ENCODE results near the gene TPPP2. TPM values are rescaled to one million over a fixed set of nuclear protein-coding genes. Genes with fewer than 3 reads are reported as not detected.
A peak's percentile ranks its signal among the peaks of the same experiment; 100 is the strongest.

The TPPP2 gene
- total and polyA plus RNA-seq, 9 of the 15 experiments (the other 6 are each of a cell fraction or from before 2014, with no cell fraction given), result 0.18 TPM; not detected in 8

DNA sequence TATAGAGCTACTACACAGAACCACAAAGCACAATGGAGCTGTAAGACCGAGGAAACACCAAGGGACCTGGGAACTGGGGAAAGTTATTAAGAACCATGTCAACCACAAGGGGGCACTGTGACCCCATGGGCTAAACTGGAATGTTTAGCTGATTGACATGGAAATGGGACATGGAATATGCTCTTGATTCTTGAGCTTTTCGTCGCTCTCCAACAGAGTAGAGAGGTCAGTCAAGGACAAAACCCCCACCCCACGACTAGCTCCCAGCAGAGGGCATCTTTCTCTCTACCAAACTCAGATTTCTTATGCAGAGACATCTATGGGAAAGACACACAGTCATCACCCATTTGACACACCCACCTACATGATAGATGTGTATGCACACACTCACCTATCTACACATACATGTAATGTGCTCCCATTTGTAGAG lies 15.2 kb upstream of the TPPP2 start (continued):
- TF ChIP-seq, protein P1, sequence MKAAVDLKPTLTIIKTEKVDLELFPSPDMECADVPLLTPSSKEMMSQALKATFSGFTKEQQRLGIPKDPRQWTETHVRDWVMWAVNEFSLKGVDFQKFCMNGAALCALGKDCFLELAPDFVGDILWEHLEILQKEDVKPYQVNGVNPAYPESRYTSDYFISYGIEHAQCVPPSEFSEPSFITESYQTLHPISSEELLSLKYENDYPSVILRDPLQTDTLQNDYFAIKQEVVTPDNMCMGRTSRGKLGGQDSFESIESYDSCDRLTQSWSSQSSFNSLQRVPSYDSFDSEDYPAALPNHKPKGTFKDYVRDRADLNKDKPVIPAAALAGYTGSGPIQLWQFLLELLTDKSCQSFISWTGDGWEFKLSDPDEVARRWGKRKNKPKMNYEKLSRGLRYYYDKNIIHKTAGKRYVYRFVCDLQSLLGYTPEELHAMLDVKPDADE (conservative IDR thresholded peaks at IDR 0.05; ENCODE audit: control insufficient read depth, low read depth, low read length), result no peak
- TF ChIP-seq NFE2 (IDR thresholded peaks at IDR 0.05; ENCODE audit: low read depth), result no peak
- TF ChIP-seq RAD21 (CRISPR knock-in tag; conservative IDR thresholded peaks at IDR 0.05 in 1 of 2, IDR thresholded peaks at IDR 0.05 in 1 of 2), result peak; percentile 92 to 96
- no peak for TF ChIP-seq YY1 (IDR thresholded peaks at IDR 0.05; ENCODE audit: borderline replicate concordance in 1 of 3, control insufficient read depth in 1 of 3, extremely low read depth in 1 of 3, insufficient read depth in 3 of 3, insufficient read length in 1 of 3, insufficient replicate concordance in 2 of 3, low read depth in 1 of 3, low read length in 2 of 3)
- TF ChIP-seq ZNF668 (CRISPR knock-in tag; IDR thresholded peaks at IDR 0.05), result no peak
- no peak for TF ChIP-seq ZNF696 (CRISPR knock-in tag; conservative IDR thresholded peaks at IDR 0.05)
- TF ChIP-seq, protein P2, sequence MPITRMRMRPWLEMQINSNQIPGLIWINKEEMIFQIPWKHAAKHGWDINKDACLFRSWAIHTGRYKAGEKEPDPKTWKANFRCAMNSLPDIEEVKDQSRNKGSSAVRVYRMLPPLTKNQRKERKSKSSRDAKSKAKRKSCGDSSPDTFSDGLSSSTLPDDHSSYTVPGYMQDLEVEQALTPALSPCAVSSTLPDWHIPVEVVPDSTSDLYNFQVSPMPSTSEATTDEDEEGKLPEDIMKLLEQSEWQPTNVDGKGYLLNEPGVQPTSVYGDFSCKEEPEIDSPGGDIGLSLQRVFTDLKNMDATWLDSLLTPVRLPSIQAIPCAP (CRISPR knock-in tag; IDR thresholded peaks at IDR 0.05; ENCODE audit: borderline replicate concordance), result no peak
- 0 out of 2 replicates have a peak, but pooled peaks have one; percentile 3 for TF ChIP-seq CBFA2T3 (IDR thresholded peaks at IDR 0.05)
- TF ChIP-seq ZNF830 (CRISPR knock-in tag; IDR thresholded peaks at IDR 0.05), result no peak
- TF ChIP-seq EGR1 (conservative IDR thresholded peaks at IDR 0.05), result no peak
- TF ChIP-seq SOX6 (IDR thresholded peaks at IDR 0.05), result 0 out of 2 replicates have a peak, but pooled peaks have one; percentile 16
- TF ChIP-seq STAT5B (CRISPR knock-in tag; IDR thresholded peaks at IDR 0.05), result no peak
- no peak for TF ChIP-seq NCOA2 (IDR thresholded peaks at IDR 0.05; ENCODE audit: partially characterized antibody in 2 of 2)
- no peak for TF ChIP-seq ZNF436 (CRISPR knock-in tag; IDR thresholded peaks at IDR 0.05)
- no peak for TF ChIP-seq HDAC8 (tag; IDR thresholded peaks at IDR 0.05)
- no peak for TF ChIP-seq ZNF586 (CRISPR knock-in tag; conservative IDR thresholded peaks at IDR 0.05)
- TF ChIP-seq, protein P3, sequence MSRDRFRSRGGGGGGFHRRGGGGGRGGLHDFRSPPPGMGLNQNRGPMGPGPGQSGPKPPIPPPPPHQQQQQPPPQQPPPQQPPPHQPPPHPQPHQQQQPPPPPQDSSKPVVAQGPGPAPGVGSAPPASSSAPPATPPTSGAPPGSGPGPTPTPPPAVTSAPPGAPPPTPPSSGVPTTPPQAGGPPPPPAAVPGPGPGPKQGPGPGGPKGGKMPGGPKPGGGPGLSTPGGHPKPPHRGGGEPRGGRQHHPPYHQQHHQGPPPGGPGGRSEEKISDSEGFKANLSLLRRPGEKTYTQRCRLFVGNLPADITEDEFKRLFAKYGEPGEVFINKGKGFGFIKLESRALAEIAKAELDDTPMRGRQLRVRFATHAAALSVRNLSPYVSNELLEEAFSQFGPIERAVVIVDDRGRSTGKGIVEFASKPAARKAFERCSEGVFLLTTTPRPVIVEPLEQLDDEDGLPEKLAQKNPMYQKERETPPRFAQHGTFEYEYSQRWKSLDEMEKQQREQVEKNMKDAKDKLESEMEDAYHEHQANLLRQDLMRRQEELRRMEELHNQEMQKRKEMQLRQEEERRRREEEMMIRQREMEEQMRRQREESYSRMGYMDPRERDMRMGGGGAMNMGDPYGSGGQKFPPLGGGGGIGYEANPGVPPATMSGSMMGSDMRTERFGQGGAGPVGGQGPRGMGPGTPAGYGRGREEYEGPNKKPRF (IDR thresholded peaks at IDR 0.05; ENCODE audit: low read depth, low read length), result no peak
- TF ChIP-seq PHB (CRISPR knock-in tag; IDR thresholded peaks at IDR 0.05), result no peak
- TF ChIP-seq ZNF165 (CRISPR knock-in tag; IDR thresholded peaks at IDR 0.05; ENCODE audit: borderline replicate concordance), result no peak
- no peak for TF ChIP-seq TCF7 (IDR thresholded peaks at IDR 0.05; ENCODE audit: borderline replicate concordance)

Data from K562 (cell line).